HG03159 (cell line): Measurements from ENCODE around the gene IL36RN.
"Not testable (repeated sequence)": the region's sequence is repeated elsewhere in the genome, so short reads cannot be mapped to it uniquely, and the experiment has no call there.

Experiments used
- ATAC-seq: cut with Tn5 transposase; IDR thresholded peaks from one replicate; pipeline ENCODE4 v1.9.1; 2021; ENCODE audit warnings: mild to moderate bottlenecking, moderate library complexity; ENCODE audit not compliant: unreplicated experiment

IL36RN gene

DNA sequence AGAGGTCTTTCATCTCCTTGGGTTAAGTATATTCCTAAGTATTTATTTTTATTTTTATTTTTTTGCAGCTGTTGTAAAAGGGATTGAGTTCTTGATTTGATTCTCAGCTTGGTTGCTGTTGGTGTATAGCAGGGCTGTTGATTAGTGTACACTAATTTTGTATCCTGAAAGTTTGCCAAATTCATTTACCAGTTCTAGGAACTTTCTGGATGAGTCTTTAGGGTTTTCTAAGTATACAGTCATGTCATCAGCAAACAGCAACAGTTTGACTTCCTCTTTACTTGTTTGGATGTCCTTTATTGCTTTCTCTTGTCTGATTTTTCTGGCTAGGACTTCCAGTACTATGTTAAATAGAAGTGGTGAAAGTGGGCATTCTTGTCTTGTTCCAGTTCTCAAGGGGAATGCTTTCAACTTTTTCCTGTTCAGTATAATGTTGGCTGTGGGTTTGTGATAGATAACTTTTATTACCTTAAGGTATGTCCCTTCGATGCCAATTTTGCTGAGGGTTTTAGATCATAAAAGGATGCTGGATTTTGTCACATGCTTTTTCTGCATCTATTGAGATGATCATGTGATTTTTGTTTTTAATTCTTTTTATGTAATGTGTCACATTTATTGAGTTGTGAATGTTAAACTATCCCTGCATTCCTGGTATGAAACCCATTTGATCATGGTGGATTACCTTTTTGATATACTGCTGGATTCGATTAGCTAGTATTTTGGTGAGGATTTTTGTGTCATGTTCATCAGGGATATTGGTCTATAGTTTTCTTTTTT is 38.0 kb downstream of the IL36RN start:
- ATAC-seq = not testable (repeated sequence)

DNA sequence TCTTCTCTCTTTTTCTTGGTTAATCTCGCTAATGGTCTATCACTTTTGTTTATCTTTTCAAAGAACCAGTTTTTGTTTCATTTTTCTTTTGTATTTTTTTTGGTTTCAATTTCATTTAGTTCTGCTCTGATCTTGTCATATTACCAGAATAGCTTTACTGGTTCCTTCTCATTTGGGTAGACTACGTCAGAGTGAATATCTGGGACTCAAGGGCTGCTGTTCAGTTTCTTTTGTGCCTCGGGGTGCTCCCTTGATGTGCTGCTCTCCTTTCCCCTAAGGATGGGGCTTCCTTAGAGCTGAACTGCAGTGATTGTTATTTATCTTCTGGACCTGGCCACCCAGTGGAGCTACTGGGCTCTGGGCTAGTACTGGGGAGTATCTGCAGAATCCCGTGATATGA is 39.0 kb downstream of the IL36RN start:
- ATAC-seq = no peak

DNA sequence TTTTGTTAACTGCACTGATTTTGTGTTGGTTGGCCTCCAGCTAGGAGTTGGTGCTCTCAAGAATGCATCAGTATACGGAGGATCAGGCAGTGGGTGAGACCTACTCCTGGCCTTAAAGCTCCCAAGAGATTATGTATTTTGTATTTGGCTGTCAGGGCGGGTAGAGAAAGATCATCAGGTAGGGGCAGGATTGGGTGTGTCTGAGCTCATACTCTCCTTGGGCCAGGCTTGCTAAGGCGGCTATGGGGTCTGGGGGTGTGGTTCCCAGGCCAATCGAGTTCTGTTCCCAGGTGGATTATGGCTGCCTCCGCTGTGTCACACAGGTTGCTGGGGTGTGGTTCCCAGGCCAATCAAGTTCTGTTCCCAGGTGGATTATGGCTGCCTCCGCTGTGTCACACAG is 39.5 kb downstream of the IL36RN start:
- no peak for ATAC-seq

DNA sequence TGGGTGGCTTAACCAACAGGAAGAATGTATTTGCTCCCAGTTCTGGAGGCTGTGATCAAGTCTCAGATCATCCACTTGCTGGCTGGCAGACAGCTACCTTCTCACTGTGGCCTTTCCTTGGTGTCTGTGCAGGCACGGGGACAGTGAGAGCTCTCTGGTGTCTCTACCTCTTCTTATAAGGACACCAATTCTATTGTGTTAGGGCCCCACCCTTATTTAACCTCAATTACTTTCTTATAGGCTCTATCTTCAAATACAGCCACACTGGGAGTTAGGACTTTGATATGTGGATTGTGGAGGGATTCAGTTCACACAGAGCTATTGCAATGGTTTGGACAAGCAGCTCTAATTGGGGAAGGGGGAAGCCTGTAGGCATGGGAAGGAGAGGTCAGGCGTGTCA is 43.1 kb downstream of the IL36RN start:
- no peak for ATAC-seq

DNA sequence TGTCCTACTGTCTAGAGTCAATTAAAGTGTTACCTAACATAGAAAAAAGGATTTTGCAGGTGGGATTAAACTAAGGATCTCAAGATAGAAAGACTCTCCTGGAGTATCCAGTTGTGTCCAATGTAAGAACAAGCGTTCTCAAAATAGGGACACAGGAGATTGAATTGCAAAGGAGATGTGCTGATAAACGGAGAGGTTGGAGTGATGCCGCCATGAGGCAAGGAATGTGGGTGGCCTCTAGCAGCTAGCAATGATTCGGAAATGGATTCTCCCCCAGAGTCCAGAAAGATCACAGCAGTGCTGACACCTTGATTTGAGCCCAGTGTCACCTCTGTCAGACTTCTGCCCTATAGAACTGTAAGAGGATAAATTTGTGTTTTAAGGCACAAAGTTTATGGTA is 44.3 kb downstream of the IL36RN start:
- ATAC-seq = no peak

DNA sequence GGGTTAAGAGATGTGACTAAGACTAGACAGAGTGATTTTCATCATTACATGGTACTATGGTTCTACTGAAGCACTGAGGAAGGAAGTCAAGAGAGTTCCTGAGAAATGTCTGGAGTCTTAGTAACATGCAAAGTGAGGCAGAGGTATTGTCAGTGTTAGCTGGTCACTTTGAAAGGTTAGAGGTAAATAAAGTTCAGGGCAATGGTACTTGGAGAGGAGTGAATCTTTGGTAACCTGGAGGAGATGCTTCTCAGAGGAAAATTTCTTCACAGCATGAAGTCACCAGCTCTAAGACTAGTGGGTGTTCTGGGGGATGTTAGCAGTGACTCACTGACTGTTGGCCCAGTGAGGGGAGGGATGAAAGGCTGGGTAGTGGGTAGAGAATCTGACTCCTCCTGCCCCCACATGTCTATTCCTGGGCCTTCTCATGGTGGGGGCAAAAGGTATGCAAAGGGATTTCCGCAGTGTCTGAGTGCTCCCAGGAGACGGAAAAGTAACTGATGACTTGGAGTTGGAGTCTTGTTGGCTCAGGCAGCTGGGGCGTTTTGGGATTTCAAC is 45.1 kb downstream of the IL36RN start:
- ATAC-seq = no peak

DNA sequence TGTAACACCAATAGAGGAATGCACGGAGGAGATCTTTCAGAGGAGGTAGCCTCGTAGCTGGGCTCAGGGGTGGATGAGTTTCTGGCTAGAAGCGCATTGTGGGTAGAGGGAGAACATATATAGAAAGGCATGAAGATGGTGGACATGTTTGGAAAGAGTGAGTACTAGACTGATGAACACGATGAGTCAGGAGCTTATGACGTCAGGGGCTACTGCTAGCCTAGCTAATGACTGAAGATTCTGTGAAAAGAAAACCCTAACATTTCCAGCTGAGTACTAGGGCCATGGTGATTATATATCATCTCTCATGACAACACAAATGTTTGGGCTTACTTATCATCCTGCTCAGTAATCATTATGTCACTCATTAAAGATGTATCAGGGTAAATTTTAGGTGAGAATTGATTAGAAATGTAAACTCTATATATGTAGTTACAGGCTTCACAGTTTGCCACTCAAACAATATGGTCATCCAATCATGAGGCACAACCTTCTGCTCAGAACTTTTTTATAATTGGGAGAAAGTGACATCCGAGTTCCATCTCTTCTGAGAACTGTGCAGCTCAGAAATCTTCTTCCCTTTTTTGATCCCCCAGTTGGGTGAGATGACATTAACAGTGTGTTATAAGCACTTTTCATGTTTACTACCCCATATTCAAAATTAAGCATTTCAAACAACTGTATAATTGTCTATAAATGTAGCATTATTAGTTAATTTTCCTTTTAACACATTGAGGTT is 46.2 kb downstream of the IL36RN start:
- no peak for ATAC-seq

DNA sequence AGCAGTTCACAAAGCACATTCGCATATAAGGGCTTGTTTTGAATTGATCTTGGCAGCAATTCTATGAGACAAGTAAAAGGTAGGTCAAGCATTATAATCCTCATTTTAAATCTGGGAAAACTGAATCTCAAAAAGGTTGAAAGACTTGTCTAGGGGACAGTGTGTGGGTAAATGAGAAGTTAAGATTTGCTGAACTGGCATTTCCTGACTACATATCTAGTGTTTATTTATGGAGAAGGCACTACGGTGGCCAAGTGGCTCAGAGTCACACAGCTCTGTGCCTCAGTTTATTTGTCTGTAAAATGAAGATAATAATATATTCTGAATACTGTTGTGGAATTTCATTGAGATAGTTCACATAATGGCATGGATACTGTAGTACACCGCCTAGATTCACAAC is 52.1 kb downstream of the IL36RN start:
- ATAC-seq = no peak

DNA sequence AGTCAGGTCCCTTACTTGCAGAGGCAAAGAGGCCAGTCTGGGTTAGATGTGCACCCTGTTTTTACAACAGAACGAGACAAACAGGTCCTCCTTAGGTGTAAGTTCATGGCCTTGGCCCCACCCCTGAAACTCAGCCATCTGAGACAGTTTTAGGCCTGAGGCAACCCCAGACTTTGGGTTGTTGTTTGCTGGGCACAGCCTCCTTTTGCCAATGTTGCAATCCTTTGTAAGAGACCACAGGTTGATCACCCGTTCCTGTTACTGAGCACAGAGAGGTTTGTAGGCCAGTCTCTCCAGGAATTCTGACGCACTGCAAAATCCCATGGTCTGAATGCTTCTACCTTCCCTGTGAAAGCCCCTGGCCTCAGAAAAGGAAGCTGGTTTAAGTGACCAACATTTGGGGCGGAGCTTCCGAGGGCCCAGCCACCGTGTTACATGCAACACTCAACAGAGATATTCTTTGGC is 52.9 kb downstream of the IL36RN start:
- no peak for ATAC-seq

DNA sequence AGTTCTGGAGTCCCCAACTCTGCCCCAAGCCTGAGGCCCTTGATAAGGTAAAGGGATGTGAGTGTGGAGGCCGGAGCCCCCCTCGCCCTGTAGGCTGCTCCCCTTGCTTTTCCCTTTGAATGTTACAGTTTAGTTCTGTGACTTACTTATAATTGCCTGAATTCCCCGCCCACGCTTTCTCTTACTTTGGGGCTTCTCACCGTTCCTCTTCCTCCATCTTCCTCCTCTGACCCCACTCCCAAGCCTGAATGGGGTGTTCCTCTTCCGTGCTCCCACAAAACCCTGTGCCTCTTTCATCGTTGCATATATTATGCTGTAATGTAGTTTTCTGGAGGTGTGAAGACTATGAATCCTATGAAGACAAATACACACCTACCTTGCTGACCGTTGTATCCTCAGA is 53.4 kb downstream of the IL36RN start:
- ATAC-seq = no peak

DNA sequence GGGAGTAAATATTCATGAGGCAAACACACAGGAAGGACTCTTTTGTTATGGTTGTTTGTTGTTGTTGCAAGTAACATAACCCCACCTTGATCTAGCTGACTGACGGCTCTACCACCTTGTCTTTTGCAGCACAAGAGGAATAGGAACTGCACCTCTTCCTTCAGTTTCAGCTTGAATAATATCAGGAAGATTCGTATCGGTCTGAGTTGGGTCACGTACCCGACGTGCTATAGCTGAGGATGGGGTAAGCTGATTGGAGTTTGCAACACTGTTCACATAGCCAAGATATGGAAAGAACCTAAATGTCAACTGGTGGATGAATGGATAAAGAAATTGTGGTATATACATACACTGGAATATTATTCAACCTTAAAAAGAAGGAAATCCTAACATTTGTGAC is 53.9 kb downstream of the IL36RN start:
- no peak for ATAC-seq

DNA sequence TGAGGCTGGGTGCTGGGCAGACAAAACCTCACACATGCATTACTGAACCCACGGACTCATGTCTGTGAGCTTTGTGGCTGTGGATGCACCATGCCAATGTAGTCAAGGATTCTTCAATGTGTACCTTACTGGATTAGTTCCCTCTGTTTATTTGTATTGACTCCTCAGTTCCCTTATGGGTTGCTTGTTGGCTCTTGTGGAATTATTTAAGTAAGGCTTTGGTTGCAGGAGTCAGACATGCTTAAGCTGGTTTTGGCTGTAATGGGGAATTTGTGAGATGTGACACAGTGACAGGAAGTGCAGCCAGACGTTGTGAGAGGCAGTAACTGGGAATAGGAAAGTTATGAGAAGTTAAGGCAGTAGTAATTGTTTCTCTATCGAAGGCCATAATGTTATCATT is 54.8 kb downstream of the IL36RN start:
- no peak for ATAC-seq
